Measurements from ENCODE around the gene NAA15.

Gene NAA15

DNA sequence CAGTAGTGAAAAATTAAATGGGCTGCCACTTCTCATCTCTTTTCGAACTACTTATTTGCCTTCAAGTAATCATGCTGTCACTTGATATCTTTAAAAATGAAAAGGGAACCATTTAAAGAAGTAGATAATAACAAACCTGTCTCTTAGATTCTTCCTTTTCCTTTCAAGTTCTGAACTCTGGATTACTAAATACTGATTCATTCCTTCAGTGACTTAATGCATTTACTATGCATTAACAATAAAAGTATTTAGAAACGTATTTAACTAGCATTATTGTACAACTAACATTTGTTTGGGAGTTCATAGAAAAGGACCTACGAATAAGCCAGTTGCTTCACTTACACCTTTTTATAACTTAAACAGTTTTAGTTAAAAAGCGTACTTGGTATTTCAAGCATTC is 91.5 kb downstream of the NAA15 start:
- no peaks in the 10 kb centered on the region for H3K9me3 ChIP-seq (ENCODE audit: low read length)
- no peak overlapping the region for H3K4me3 ChIP-seq (ENCODE audit: low read depth, low read length, poor library complexity, severe bottlenecking)
- H2AFZ ChIP-seq (ENCODE audit: low read length) = no peak overlapping the region
- no peaks in the 10 kb centered on the region for H3K9me2 ChIP-seq (ENCODE audit: low read depth, low read length)
- H4K20me1 ChIP-seq (ENCODE audit: insufficient read depth, low read length) = no peaks in the 10 kb centered on the region
- TF ChIP-seq, protein P1, sequence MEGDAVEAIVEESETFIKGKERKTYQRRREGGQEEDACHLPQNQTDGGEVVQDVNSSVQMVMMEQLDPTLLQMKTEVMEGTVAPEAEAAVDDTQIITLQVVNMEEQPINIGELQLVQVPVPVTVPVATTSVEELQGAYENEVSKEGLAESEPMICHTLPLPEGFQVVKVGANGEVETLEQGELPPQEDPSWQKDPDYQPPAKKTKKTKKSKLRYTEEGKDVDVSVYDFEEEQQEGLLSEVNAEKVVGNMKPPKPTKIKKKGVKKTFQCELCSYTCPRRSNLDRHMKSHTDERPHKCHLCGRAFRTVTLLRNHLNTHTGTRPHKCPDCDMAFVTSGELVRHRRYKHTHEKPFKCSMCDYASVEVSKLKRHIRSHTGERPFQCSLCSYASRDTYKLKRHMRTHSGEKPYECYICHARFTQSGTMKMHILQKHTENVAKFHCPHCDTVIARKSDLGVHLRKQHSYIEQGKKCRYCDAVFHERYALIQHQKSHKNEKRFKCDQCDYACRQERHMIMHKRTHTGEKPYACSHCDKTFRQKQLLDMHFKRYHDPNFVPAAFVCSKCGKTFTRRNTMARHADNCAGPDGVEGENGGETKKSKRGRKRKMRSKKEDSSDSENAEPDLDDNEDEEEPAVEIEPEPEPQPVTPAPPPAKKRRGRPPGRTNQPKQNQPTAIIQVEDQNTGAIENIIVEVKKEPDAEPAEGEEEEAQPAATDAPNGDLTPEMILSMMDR (IDR thresholded peaks at IDR 0.05; ENCODE audit: low read length) = no peak
- no peak for TF ChIP-seq EZH2 (IDR thresholded peaks at IDR 0.05; ENCODE audit: borderline replicate concordance, low read length)
- H3K4me1 ChIP-seq (ENCODE audit: insufficient read depth, low read length, severe bottlenecking) = no peaks in the 10 kb centered on the region
- no peak overlapping the region for H3K27ac ChIP-seq (ENCODE audit: low read depth, low read length, poor library complexity, severe bottlenecking)
- H3F3A ChIP-seq (ENCODE audit: insufficient read depth, low read length) = no peaks in the 10 kb centered on the region
- H3K4me2 ChIP-seq (ENCODE audit: low read length) = no peak overlapping the region
- H3K9ac ChIP-seq (ENCODE audit: low read length) = no peak overlapping the region
- H3K79me2 ChIP-seq (ENCODE audit: insufficient read depth, low read length) = no peaks in the 10 kb centered on the region
- no peaks in the 10 kb centered on the region for H3K27me3 ChIP-seq (ENCODE audit: insufficient read depth, low read length)
- peaks cover 83% of the 10 kb centered on the region for H3K36me3 ChIP-seq (ENCODE audit: insufficient read depth, low read length)

DNA sequence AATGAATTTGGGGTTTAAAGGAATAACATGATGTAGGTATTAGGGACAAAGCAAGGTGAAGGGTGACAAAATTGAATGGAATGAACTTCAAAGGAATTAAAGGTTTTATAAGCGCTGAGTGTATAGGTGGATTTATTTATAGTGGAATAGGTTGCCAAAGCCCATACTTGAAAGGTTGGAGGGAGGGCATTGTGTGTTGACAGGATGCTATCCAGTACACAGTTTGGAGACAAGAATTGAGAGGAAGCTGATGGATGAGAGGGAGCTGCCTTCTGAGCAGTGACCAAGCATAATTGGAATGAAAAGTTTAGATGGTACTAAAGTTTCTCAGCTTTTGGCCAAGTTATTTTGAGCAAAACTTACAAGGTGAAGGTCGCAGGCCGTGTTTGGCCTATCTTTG is 100.1 kb downstream of the NAA15 start:
- TF ChIP-seq EZH2 (IDR thresholded peaks at IDR 0.05; ENCODE audit: borderline replicate concordance, low read length) = no peak
- TF ChIP-seq, protein P1 (IDR thresholded peaks at IDR 0.05; ENCODE audit: low read length) = no peak
- H3K79me2 ChIP-seq (ENCODE audit: insufficient read depth, low read length) = no peaks in the 10 kb centered on the region
- H3K9me2 ChIP-seq (ENCODE audit: low read depth, low read length) = no peaks in the 10 kb centered on the region
- peaks cover 2% of the 10 kb centered on the region; the same call in 1 of the 2 replicates for H3K36me3 ChIP-seq (ENCODE audit: insufficient read depth, low read length)
- H3K9ac ChIP-seq (ENCODE audit: low read length) = no peak overlapping the region
- H3F3A ChIP-seq (ENCODE audit: insufficient read depth, low read length) = no peaks in the 10 kb centered on the region; the same call in 1 of the 2 replicates
- H3K4me1 ChIP-seq (ENCODE audit: insufficient read depth, low read length, severe bottlenecking) = no peaks in the 10 kb centered on the region
- no peaks in the 10 kb centered on the region for H4K20me1 ChIP-seq (ENCODE audit: insufficient read depth, low read length)
- no peak overlapping the region for H3K27ac ChIP-seq (ENCODE audit: low read depth, low read length, poor library complexity, severe bottlenecking)
- no peak overlapping the region for H3K4me2 ChIP-seq (ENCODE audit: low read length)
- H3K27me3 ChIP-seq (ENCODE audit: insufficient read depth, low read length) = no peaks in the 10 kb centered on the region
- no peak overlapping the region for H3K4me3 ChIP-seq (ENCODE audit: low read depth, low read length, poor library complexity, severe bottlenecking)
- no peaks in the 10 kb centered on the region for H3K9me3 ChIP-seq (ENCODE audit: low read length)
- H2AFZ ChIP-seq (ENCODE audit: low read length) = no peak overlapping the region

DNA sequence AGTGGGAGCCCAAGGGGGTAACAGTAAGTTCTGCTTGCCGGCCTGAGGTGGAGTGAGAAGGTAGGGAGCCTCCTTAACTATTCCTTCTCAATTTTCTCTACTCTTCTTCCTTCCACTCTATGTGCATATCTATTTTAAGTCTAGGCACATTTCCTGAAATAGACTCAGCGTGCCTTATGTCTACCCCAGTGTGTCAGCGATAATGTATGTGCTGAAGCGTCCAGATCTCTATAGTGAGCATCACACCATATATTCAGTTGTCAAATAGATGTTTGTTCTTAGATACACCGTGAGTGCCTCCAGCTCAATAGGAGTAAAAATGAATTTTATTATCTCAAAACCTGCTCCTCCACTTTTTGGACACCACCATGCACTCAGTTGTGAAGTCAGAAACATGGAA is 101.1 kb downstream of the NAA15 start:
- H3K9ac ChIP-seq (ENCODE audit: low read length) = no peak overlapping the region
- no peak overlapping the region for H2AFZ ChIP-seq (ENCODE audit: low read length)
- H3K36me3 ChIP-seq (ENCODE audit: insufficient read depth, low read length) = no peaks in the 10 kb centered on the region; the same call in 1 of the 2 replicates
- no peak overlapping the region for H3K4me3 ChIP-seq (ENCODE audit: low read depth, low read length, poor library complexity, severe bottlenecking)
- H3K9me3 ChIP-seq (ENCODE audit: low read length) = no peaks in the 10 kb centered on the region
- H3F3A ChIP-seq (ENCODE audit: insufficient read depth, low read length) = no peaks in the 10 kb centered on the region; the same call in 1 of the 2 replicates
- no peaks in the 10 kb centered on the region for H4K20me1 ChIP-seq (ENCODE audit: insufficient read depth, low read length)
- H3K27ac ChIP-seq (ENCODE audit: low read depth, low read length, poor library complexity, severe bottlenecking) = no peak overlapping the region
- no peaks in the 10 kb centered on the region for H3K4me1 ChIP-seq (ENCODE audit: insufficient read depth, low read length, severe bottlenecking)
- H3K79me2 ChIP-seq (ENCODE audit: insufficient read depth, low read length) = no peaks in the 10 kb centered on the region
- H3K9me2 ChIP-seq (ENCODE audit: low read depth, low read length) = no peaks in the 10 kb centered on the region
- H3K27me3 ChIP-seq (ENCODE audit: insufficient read depth, low read length) = no peaks in the 10 kb centered on the region
- TF ChIP-seq EZH2 (IDR thresholded peaks at IDR 0.05; ENCODE audit: borderline replicate concordance, low read length) = no peak
- TF ChIP-seq, protein P1 (IDR thresholded peaks at IDR 0.05; ENCODE audit: low read length) = no peak
- H3K4me2 ChIP-seq (ENCODE audit: low read length) = no peak overlapping the region

Measured in OCI-LY1 (cell line).